ENCODE measurements around the gene GNGT2. TPM values are rescaled to one million over a fixed set of nuclear protein-coding genes. Genes with fewer than 3 reads are reported as not detected.

GNGT2 gene
- total RNA-seq, 1 experiment from 2014 or later = 9.4 TPM

- Histone ChIP-seq H3K36me3 (ENCODE audit: low read depth) (no peaks in the 10 kb centered on the region), H3K4me1 (replicated peaks; ENCODE audit: insufficient read depth) (peaks cover 7% of the 10 kb centered on the region), H3K9me2 (ENCODE audit: insufficient read depth) (no peaks in the 10 kb centered on the region), H3K4me3 (peak overlapping the region; percentile 29; the same call in 1 of the 2 replicates), H4K20me1 (ENCODE audit: insufficient read depth) (no peaks in the 10 kb centered on the region), H3K27ac (no peak overlapping the region), H3F3A (ENCODE audit: insufficient read depth, low read depth) (no peaks in the 10 kb centered on the region), H2AFZ (peak overlapping the region; percentile 34; the same call in 1 of the 2 replicates), H3K9me3 (ENCODE audit: insufficient read depth, low read depth) (no peaks in the 10 kb centered on the region), H3K79me2 (ENCODE audit: low read depth) (no peaks in the 10 kb centered on the region), H3K4me2 (peak overlapping the region; percentile 62), H3K27me3 (ENCODE audit: insufficient read depth, low read depth) (peaks cover 15% of the 10 kb centered on the region; the same call in 1 of the 2 replicates)
- peak in 1 of 2 experiments; percentile 55 for DNase-seq
- peak; percentile 99 for TF ChIP-seq CTCF (conservative IDR thresholded peaks at IDR 0.05)
- TF ChIP-seq EZH2 (IDR thresholded peaks at IDR 0.05; ENCODE audit: low read depth) = no peak
- BruUV-seq (replicated peaks) = no TSS peak
- ChIA-PET POLR2A (ENCODE audit: unreplicated experiment) (no interaction called here), CTCF (interaction anchor here (0.5 to 0.8 kb wide), 3 partner anchors 15 to 67 kb away, joined by 3 read pairs; no protein-coding TSS in a partner anchor)
- intact Hi-C loops (cut with micrococcal nuclease; ENCODE audit: unreplicated experiment) = no loop called here
Observed at GRCh38 chr17:49223517-49224197, 13.3 kb upstream of the GNGT2 start.

GRCh38 chr17:49223168-49223516 is 12.8 kb upstream of the GNGT2 start:
- Histone ChIP-seq H3K36me3 (ENCODE audit: low read depth) (no peaks in the 10 kb centered on the region), H3K4me1 (replicated peaks; ENCODE audit: insufficient read depth) (peaks cover 6% of the 10 kb centered on the region), H3K4me2 (peak overlapping the region; percentile 62), H4K20me1 (ENCODE audit: insufficient read depth) (no peaks in the 10 kb centered on the region), H3K27ac (no peak overlapping the region), H3K79me2 (ENCODE audit: low read depth) (no peaks in the 10 kb centered on the region), H3K9me2 (ENCODE audit: insufficient read depth) (no peaks in the 10 kb centered on the region), H3F3A (ENCODE audit: insufficient read depth, low read depth) (no peaks in the 10 kb centered on the region), H3K9me3 (ENCODE audit: insufficient read depth, low read depth) (no peaks in the 10 kb centered on the region), H3K27me3 (ENCODE audit: insufficient read depth, low read depth) (peaks cover 15% of the 10 kb centered on the region; the same call in 1 of the 2 replicates), H2AFZ (no peak overlapping the region), H3K4me3 (no peak overlapping the region)
- TF ChIP-seq EZH2 (IDR thresholded peaks at IDR 0.05; ENCODE audit: low read depth) = no peak
- POLR2A ChIA-PET (ENCODE audit: unreplicated experiment) = no interaction called here
- BruUV-seq (replicated peaks) = no TSS peak
- CTCF ChIA-PET = interaction anchor here (0.8 kb wide), 1 partner anchor 222 kb away, joined by 3 read pairs; no protein-coding TSS in a partner anchor
- intact Hi-C loops (cut with micrococcal nuclease; ENCODE audit: unreplicated experiment) = no loop called here
- no peak for DNase-seq

- H3K27me3 ChIP-seq (ENCODE audit: insufficient read depth, low read depth) = peaks cover 15% of the 10 kb centered on the region; the same call in 1 of the 2 replicates
- H3K9me2 ChIP-seq (ENCODE audit: insufficient read depth) = no peaks in the 10 kb centered on the region
- no peak overlapping the region for H2AFZ ChIP-seq
- H3K4me3 ChIP-seq = no peak overlapping the region
- ChIA-PET POLR2A (ENCODE audit: unreplicated experiment) (no interaction called here), CTCF (no interaction called here)
- H3K36me3 ChIP-seq (ENCODE audit: low read depth) = no peaks in the 10 kb centered on the region
- no peak overlapping the region for H3K27ac ChIP-seq
- no peaks in the 10 kb centered on the region for H3K9me3 ChIP-seq (ENCODE audit: insufficient read depth, low read depth)
- no TSS peak for BruUV-seq (replicated peaks)
- no peaks in the 10 kb centered on the region for H3K79me2 ChIP-seq (ENCODE audit: low read depth)
- no peaks in the 10 kb centered on the region for H4K20me1 ChIP-seq (ENCODE audit: insufficient read depth)
- TF ChIP-seq EZH2 (IDR thresholded peaks at IDR 0.05; ENCODE audit: low read depth) (no peak), CTCF (conservative IDR thresholded peaks at IDR 0.05) (no peak)
- intact Hi-C loops (cut with micrococcal nuclease; ENCODE audit: unreplicated experiment) = no loop called here
- DNase-seq = no peak
- H3K4me1 ChIP-seq (replicated peaks; ENCODE audit: insufficient read depth) = no peaks in the 10 kb centered on the region
- no peaks in the 10 kb centered on the region for H3F3A ChIP-seq (ENCODE audit: insufficient read depth, low read depth)
- no peak overlapping the region for H3K4me2 ChIP-seq
Observed at GRCh38 chr17:49219987-49220386, 9.6 kb upstream of the GNGT2 start.

All from PC-9 (cell line).